ENCODE results near the gene NR2E1. TPM values are rescaled to one million over a fixed set of nuclear protein-coding genes. Genes with fewer than 3 reads are reported as not detected.

The NR2E1 gene
- total RNA-seq = not detected

- H3K36me3 ChIP-seq = no peaks in the 10 kb centered on the region
- H3K27me3 ChIP-seq = peaks cover 100% of the 10 kb centered on the region
- no peak for TF ChIP-seq CTCF (IDR thresholded peaks at IDR 0.05)
- no peak for TF ChIP-seq POLR2AphosphoS5 (IDR thresholded peaks at IDR 0.05)
- TF ChIP-seq EP300 (IDR thresholded peaks at IDR 0.05; ENCODE audit: low read depth) = no peak
- no peak for TF ChIP-seq POLR2A (IDR thresholded peaks at IDR 0.05)
- 11 to 13% methylated on average over 17 to 54 of the region's 54 CpGs for WGBS, 2 donors (ENCODE audit: low coverage in 1 of 2)
- H3K4me3 ChIP-seq = no peak within 1 kb of the TSS
- H3K9me3 ChIP-seq = no peaks in the 10 kb centered on the region
- H3K27ac ChIP-seq = no peak within 1 kb of the TSS
- peaks cover 26 to 60% (median 43%) of the 10 kb centered on the region in 4 donors for H3K4me1 ChIP-seq
- intact Hi-C loops (cut with DNase I; ENCODE audit: low total_unique reads) = no loop called here
- DNase-seq = no peak
- in situ Hi-C loops (cut with MboI; ENCODE audit: low pct_ligation_motif_present in 1 of 4, low pct_unique_long_range_greater_than_20kb in 1 of 4, low sequenced_read_pairs in 3 of 4) = no loop called here
These were observed at the start of gene NR2E1 for GRCh38 chr6:108165714-108166663. NR2E1 (plus strand) TSS chr6:108166022; CDS start chr6:108166766, 744 bp downstream.

GRCh38 chr6:108116546-108117426 lies 49.0 kb upstream of the NR2E1 start:
- H3K36me3 ChIP-seq = no peaks in the 10 kb centered on the region
- WGBS, 2 donors (ENCODE audit: low coverage in 1 of 2) = 10 to 16% methylated on average over 2 to 42 of the region's 46 CpGs
- no peak for DNase-seq
- no peaks in the 10 kb centered on the region for H3K9me3 ChIP-seq
- TF ChIP-seq POLR2A (IDR thresholded peaks at IDR 0.05) (no peak), POLR2AphosphoS5 (IDR thresholded peaks at IDR 0.05) (no peak), CTCF (IDR thresholded peaks at IDR 0.05) (no peak), EP300 (IDR thresholded peaks at IDR 0.05; ENCODE audit: low read depth) (no peak)
- intact Hi-C loops (cut with DNase I; ENCODE audit: low total_unique reads) = loop anchor here (10.0 kb wide), 1 partner anchor 378 kb away; no protein-coding TSS in a partner anchor
- in situ Hi-C loops (cut with MboI; ENCODE audit: low pct_ligation_motif_present in 1 of 4, low pct_unique_long_range_greater_than_20kb in 1 of 4, low sequenced_read_pairs in 3 of 4) = loop anchor here (10.0 to 25.0 kb wide), 3 partner anchors 371 to 408 kb away; no protein-coding TSS in a partner anchor
- H3K27me3 ChIP-seq = peaks cover 99% of the 10 kb centered on the region
- peaks cover 27 to 56% (median 46%) of the 10 kb centered on the region in 4 donors for H3K4me1 ChIP-seq
- H3K27ac ChIP-seq = no peak overlapping the region
- H3K4me3 ChIP-seq = peak overlapping the region in 2 of 4 donors; percentile 44 to 71

DNA sequence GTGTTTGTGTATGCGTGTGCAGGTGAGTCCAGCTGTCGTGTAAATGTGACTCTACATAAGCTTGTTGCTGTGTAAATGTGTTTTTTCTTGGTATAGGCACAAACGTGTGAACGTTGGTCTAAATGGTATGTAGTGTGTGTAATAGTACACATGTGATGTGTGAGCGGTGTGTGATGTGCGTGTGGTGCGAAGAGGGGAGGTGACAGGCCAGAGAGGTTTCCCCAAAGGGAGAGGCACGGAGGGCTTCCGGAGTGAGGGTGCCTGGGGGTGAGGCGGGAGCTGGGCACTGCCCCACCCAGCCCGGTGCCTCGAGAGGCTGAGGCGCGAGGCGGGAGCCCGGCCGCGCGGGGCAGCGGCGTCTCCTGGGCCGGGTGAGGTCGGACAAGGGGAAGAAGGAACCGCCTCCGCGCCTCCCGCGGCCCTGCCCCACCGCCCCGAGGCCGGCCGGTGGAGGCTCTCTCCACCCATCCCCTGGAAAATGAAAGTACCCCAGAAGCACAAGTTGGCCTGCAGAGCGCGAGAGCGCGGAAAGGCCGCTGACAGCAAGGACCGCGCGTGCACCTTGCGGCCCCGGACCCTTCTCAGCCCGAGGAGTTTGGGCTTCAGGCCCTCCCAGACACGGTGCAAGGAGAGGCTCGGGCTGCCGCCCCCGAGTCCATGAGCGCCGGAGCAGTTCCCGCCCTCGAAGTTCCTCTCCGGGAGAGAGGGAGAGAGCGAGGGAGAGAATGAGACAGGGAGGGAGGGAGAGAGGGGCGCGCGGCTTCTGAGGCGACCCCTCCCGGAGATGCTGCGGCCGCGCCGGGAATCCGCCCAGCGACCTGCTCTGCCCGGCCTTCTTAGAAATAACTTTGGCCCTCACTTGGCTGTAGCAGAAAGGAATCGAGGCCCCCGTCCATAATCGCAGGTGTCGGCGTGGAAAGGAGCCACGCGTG lies 48.1 kb upstream of the NR2E1 start:
- no peak for TF ChIP-seq POLR2A (IDR thresholded peaks at IDR 0.05)
- TF ChIP-seq CTCF (IDR thresholded peaks at IDR 0.05) = no peak
- TF ChIP-seq POLR2AphosphoS5 (IDR thresholded peaks at IDR 0.05) = no peak
- no peak for TF ChIP-seq EP300 (IDR thresholded peaks at IDR 0.05; ENCODE audit: low read depth)
- no peak overlapping the region for H3K27ac ChIP-seq
- peak overlapping the region; percentile 44 to 71 (median 53) for H3K4me3 ChIP-seq
- peaks cover 27 to 56% (median 46%) of the 10 kb centered on the region in 4 donors for H3K4me1 ChIP-seq
- intact Hi-C loops (cut with DNase I; ENCODE audit: low total_unique reads) = loop anchor here (10.0 kb wide), 1 partner anchor 377 kb away; no protein-coding TSS in a partner anchor
- DNase-seq = peak; percentile 51
- no peaks in the 10 kb centered on the region for H3K36me3 ChIP-seq
- in situ Hi-C loops (cut with MboI; ENCODE audit: low pct_ligation_motif_present in 1 of 4, low pct_unique_long_range_greater_than_20kb in 1 of 4, low sequenced_read_pairs in 3 of 4) = loop anchor here (10.0 to 25.0 kb wide), 3 partner anchors 370 to 407 kb away; no protein-coding TSS in a partner anchor
- WGBS, 2 donors (ENCODE audit: low coverage in 1 of 2) = 2% methylated on average over 63 of the region's 72 CpGs; no CpG with 5 or more reads in 1 of the 2 donors
- H3K9me3 ChIP-seq = no peaks in the 10 kb centered on the region
- peaks cover 99% of the 10 kb centered on the region for H3K27me3 ChIP-seq

Measured in transverse colon (tissue), 4 donors.